IMR-90 (cell line): ENCODE results near the gene TAX1BP1.

Experiments used
- CEBPB ChIP-seq: IDR thresholded peaks from 2 replicates; pipeline ENCODE4 v1.6.1; 2012; ENCODE audit warnings: low read depth, low read length, improper control_type of control experiment
- CHD1 ChIP-seq: IDR thresholded peaks from 2 replicates; pipeline ENCODE4 v1.6.1; 2012; ENCODE audit warnings: low read depth, low read length, improper control_type of control experiment
- MAFK ChIP-seq: IDR thresholded peaks from 2 replicates; pipeline ENCODE4 v1.6.1; 2012; ENCODE audit warnings: low read depth, low read length, improper control_type of control experiment
- MAZ ChIP-seq: IDR thresholded peaks from 2 replicates; pipeline ENCODE4 v1.6.1; 2012; ENCODE audit warnings: low read depth, mild to moderate bottlenecking, low read length, improper control_type of control experiment, moderate library complexity, borderline replicate concordance
- MXI1 ChIP-seq: IDR thresholded peaks from 2 replicates; pipeline ENCODE4 v1.6.1; 2012; ENCODE audit warnings: low read depth, mild to moderate bottlenecking, low read length, moderate library complexity, borderline replicate concordance
- POLR2A ChIP-seq: IDR thresholded peaks from 2 replicates; pipeline ENCODE4 v1.6.1; 2012; ENCODE audit warnings: mild to moderate bottlenecking, low read depth, low read length
- RAD21 ChIP-seq: IDR thresholded peaks from 2 replicates; pipeline ENCODE4 v1.6.1; 2012; ENCODE audit warnings: low read length, improper control_type of control experiment
- RCOR1 ChIP-seq: IDR thresholded peaks from 2 replicates; pipeline ENCODE4 v1.6.1; 2012; ENCODE audit warnings: mild to moderate bottlenecking, low read length, improper control_type of control experiment; ENCODE audit not compliant: insufficient replicate concordance
- RFX5 ChIP-seq: IDR thresholded peaks from 2 replicates; pipeline ENCODE4 v1.8.0; 2012; ENCODE audit warnings: low read depth, mild to moderate bottlenecking, low read length, moderate library complexity
- TF ChIP-seq, protein P1 (sequence below): fragments of 150-350 bp; IDR thresholded peaks from 2 replicates; pipeline ENCODE4 v1.6.1; 2017; ENCODE audit warnings: mild to moderate bottlenecking, antibody characterized with exemption, low read length, low read depth
- TF ChIP-seq, protein P2 (sequence below): conservative IDR thresholded peaks from 2 replicates; pipeline ENCODE4 v1.5.1; 2012; ENCODE audit warnings: mild to moderate bottlenecking, low read depth, low read length, improper control_type of control experiment
- TF ChIP-seq, protein P3 (sequence below): fragments of 150-350 bp; IDR thresholded peaks from 2 replicates; pipeline ENCODE4 v1.6.1; 2016; ENCODE audit warnings: low read depth, mild to moderate bottlenecking, low read length, moderate library complexity, borderline replicate concordance

DNA sequence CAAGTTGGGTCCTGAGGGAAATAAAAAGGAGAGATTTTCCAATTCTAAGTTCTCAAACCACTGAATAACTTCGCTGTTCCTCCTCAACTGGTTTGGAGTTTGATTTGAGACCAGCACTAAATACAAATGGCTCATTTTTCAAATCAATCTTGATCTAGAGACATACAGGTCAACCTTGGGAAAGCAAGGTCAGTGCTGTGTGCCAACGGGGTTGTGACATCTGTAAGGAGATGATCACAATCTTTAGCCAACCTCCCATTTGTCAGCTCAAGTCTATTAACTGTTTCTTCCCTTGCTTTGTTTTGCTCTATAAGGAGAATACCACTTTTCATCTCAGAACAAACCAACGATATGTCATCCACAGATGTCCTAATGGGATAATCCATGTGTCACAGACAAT, 131.1 kb downstream of the TAX1BP1 start:
- TF ChIP-seq RCOR1 (no peak), POLR2A (no peak), CEBPB (no peak), MAFK (no peak), RAD21 (no peak), RFX5 (no peak), MXI1 (no peak), CHD1 (no peak), MAZ (no peak)
- TF ChIP-seq, protein P1, sequence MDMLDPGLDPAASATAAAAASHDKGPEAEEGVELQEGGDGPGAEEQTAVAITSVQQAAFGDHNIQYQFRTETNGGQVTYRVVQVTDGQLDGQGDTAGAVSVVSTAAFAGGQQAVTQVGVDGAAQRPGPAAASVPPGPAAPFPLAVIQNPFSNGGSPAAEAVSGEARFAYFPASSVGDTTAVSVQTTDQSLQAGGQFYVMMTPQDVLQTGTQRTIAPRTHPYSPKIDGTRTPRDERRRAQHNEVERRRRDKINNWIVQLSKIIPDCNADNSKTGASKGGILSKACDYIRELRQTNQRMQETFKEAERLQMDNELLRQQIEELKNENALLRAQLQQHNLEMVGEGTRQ = no peak
- TF ChIP-seq, protein P2, sequence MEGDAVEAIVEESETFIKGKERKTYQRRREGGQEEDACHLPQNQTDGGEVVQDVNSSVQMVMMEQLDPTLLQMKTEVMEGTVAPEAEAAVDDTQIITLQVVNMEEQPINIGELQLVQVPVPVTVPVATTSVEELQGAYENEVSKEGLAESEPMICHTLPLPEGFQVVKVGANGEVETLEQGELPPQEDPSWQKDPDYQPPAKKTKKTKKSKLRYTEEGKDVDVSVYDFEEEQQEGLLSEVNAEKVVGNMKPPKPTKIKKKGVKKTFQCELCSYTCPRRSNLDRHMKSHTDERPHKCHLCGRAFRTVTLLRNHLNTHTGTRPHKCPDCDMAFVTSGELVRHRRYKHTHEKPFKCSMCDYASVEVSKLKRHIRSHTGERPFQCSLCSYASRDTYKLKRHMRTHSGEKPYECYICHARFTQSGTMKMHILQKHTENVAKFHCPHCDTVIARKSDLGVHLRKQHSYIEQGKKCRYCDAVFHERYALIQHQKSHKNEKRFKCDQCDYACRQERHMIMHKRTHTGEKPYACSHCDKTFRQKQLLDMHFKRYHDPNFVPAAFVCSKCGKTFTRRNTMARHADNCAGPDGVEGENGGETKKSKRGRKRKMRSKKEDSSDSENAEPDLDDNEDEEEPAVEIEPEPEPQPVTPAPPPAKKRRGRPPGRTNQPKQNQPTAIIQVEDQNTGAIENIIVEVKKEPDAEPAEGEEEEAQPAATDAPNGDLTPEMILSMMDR = no peak
- TF ChIP-seq, protein P3, sequence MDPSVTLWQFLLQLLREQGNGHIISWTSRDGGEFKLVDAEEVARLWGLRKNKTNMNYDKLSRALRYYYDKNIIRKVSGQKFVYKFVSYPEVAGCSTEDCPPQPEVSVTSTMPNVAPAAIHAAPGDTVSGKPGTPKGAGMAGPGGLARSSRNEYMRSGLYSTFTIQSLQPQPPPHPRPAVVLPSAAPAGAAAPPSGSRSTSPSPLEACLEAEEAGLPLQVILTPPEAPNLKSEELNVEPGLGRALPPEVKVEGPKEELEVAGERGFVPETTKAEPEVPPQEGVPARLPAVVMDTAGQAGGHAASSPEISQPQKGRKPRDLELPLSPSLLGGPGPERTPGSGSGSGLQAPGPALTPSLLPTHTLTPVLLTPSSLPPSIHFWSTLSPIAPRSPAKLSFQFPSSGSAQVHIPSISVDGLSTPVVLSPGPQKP = no peak
